HG03159 (cell line): ENCODE measurements around the gene ADIPOR1.
"Not testable (repeated sequence)": the region's sequence is repeated elsewhere in the genome, so short reads cannot be mapped to it uniquely, and the experiment has no call there.

Experiments used
- ATAC-seq: cut with Tn5 transposase; IDR thresholded peaks from one replicate; pipeline ENCODE4 v1.9.1; 2021; ENCODE audit warnings: mild to moderate bottlenecking, moderate library complexity; ENCODE audit not compliant: unreplicated experiment

Gene ADIPOR1, protein sequence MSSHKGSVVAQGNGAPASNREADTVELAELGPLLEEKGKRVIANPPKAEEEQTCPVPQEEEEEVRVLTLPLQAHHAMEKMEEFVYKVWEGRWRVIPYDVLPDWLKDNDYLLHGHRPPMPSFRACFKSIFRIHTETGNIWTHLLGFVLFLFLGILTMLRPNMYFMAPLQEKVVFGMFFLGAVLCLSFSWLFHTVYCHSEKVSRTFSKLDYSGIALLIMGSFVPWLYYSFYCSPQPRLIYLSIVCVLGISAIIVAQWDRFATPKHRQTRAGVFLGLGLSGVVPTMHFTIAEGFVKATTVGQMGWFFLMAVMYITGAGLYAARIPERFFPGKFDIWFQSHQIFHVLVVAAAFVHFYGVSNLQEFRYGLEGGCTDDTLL

DNA sequence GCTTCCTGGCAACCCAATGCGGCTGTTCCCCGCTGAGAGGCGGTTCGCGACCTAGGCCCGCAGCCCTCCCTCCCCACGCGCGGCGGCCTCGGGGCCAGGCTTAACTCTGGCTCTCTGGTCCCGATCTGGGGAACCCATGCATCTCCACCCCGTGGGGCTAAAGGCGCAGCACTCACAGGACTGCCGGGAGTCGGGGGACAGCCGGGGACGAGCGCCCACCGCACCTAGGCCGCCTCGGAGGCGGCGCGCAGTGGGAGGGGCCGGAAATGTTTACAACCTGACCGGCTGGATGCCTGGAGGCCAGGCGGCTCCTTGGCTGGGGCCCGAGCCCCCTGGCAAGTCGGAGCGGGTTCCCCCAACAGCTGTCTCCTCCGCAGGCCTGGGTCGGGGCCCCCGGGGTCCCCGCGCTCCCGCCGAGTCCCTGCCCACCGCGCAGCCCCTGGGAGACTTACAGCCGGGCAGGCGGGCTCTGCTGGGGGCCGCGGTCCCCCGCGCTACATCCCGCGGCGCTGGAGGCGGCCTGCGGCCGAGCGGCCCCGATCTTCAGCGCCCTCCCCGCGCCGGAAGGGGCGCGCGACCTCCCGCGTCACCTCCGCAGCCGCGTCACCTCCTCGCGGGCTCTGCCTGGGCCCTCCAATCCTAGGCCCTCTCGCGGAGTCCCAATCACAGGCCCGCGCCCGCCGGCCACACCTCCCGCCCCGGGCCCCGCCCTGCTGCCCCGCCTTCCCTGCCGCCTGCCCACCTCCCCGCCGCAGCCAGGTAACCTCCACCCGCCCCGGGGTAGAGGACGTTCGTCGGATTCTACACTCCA, at the start of gene ADIPOR1:
TSS of gene ADIPOR1 (minus strand) at position 580 of the 811 bp plus-strand sequence. CDS start 7,242 bp downstream, outside the sequence.
- peak; percentile 94 for ATAC-seq

- ATAC-seq = peak; percentile 86
Observed at GRCh38 chr1:203006948-203007871, 49.1 kb upstream of the ADIPOR1 start, which contains the start of gene TMEM183A. TMEM183A (plus strand) TSS chr1:203007374; CDS start chr1:203007466, 92 bp downstream.

GRCh38 chr1:203005395-203006142, 47.5 kb upstream of the ADIPOR1 start:
- ATAC-seq = not testable (repeated sequence)

DNA sequence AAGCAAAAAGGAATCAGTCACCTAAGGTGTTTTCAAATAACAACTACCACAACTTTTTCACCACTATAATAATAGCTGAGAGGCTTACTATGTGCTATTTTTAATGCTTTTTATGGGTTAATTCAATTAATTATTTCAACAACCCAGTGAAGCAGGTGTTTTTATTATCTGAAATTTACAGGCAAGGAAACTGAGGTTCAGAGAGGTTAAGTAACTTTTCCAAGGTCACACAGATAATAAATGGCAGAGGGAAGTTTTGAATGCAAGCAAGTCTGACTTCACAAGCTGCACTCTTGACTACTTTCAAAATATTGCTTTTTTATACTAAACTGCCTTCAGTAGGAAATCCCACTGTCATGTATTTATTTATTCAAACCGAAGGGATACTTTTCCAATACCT, 44.8 kb upstream of the ADIPOR1 start:
- ATAC-seq = no peak

DNA sequence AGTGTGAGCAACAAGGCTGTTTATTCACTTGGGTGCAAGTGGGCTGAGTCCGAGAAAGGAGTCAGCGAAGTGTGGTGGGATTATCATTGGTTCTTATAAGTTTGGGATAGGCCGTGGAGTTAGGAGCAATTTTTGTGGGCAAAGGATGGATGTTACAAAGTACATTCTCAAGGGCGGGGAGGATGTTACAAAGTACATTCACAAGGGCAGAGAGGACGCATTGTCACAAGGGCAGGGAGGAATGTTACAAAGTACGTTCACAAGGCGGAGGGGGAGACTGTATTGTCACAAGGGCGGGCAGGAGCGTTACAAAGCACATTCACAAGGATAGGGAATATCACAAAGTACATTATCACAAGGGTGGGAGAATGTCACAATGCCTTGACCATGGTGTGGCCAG, 43.9 kb upstream of the ADIPOR1 start:
- no peak for ATAC-seq

DNA sequence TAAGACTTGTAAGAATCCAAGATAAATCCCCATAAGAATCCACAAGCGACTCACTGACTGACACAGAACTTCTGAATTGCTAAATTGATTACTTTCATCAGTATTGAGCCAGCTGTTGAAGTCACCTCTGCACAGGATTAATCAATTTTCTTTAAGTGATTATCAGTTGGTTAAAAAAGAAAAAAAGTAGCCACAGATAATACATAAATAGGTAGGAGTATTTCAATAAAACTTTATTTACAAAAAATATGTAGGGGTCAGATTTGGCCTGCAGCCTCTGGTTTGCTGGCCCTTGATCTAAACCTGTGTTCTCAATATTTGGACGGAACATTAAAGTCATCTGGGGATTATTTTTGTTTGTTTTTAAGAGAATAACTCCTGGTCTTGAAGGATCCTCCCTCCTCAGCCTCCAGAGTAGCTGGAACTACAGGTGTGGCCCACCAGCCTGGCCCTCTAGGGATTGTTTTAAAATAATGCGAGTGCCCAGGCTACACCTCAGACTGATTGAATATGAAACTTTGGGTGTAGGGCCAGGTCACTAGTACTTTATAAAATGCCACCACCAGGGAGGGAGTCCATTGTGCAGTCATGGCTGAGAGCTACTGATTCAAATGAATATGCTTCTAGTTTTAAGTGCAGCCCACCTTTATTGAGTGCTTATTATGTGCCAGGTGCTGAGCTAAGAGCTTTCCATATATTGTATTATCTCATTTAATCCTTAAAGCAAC, 42.3 kb upstream of the ADIPOR1 start:
- ATAC-seq = no peak

GRCh38 chr1:202998836-202999750, 41.0 kb upstream of the ADIPOR1 start:
- ATAC-seq = no peak

DNA sequence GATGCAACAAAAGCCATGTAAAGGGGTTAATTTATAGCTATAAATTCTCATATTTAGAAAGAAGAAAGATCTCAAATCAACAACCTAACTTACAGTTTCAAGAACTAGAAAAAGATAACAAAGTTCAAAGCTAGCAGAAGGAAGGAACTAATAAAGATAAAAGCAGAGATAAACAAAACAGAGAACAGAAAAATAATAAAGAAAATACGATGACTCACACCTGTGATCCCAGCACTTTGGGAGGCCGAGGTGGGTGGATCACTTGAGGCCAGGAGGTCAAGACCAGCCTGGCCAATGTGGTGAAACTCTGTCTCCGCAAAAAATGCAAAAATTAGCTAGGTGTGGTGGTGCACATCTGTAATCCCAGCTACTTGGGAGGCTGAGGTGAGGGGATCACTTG, 36.6 kb upstream of the ADIPOR1 start:
- no peak for ATAC-seq

GRCh38 chr1:202991112-202991511, 33.0 kb upstream of the ADIPOR1 start:
- ATAC-seq = no peak

- no peak for ATAC-seq
Observed at GRCh38 chr1:202989879-202990278, 31.8 kb upstream of the ADIPOR1 start.

- ATAC-seq = no peak
Observed at GRCh38 chr1:202987922-202988583, 29.9 kb upstream of the ADIPOR1 start.

DNA sequence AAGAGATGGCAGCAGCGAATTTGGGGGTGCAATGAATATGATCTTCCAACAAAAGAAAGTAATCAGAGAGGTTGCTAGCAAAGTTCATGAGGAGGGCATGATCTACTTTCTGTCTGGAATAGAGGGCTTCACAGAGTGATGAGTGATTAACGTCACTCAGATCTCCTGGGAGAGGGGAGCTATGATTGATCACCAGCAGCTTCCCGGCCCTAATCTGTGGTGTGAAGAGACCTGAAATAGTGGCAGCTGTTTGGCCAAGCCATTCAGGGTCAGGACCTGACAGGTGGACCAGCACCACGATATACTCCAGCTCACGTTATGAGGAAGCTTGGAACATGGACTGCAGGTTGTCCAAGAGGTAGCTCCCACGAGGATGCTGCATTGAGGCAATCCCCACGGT, 29.1 kb upstream of the ADIPOR1 start:
- ATAC-seq = no peak

DNA sequence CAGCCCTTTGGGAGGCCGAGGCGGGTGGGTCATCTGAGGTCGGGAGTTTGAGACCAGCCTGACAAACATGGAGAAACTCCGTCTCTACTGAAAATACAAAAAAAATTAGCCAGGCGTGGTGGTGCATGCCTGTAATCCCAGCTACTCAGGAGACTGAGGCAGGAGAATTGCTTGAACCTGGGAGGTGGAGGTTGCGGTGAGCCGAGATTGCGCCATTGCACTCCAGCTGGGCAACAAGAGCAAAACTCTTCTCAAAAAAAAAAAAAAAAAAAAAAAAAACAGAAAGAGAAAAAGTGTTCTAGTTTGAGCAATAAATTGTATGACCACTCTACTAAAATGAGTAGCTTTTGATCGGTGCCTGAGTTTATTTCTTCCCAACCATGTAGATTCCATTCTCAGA, 28.0 kb upstream of the ADIPOR1 start:
- not testable (repeated sequence) for ATAC-seq

- no peak for ATAC-seq
Observed at GRCh38 chr1:202982715-202983430, 24.8 kb upstream of the ADIPOR1 start.

DNA sequence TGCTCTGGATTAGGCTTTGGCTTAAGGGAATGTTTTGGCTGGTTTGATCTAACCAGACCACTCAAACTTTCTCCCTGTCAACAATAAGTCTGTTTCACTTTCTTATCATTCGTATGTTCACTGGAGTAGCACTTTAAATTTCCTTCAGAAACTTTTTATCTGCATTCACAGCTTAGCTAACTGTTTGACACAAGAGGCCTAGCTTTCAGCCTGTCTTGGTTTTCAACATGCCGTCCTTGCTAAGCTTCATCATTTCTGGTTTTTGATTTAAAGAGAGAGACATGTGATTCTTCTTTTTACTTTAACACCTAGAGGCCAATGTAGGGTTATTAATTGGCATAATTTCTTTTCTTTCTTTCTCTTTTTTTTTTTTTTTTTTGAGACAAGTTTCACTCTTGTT, 23.8 kb upstream of the ADIPOR1 start:
- ATAC-seq = no peak

- ATAC-seq = no peak
Observed at GRCh38 chr1:202979459-202979858, 21.3 kb upstream of the ADIPOR1 start.

- ATAC-seq = no peak
Observed at GRCh38 chr1:202976633-202977032, 18.5 kb upstream of the ADIPOR1 start.
